Epithelial cell of proximal tubule (primary cell): ENCODE results near the gene ATRIP. TPM values are rescaled to one million over a fixed set of nuclear protein-coding genes. Genes with fewer than 3 reads are reported as not detected.
A peak's percentile ranks its signal among the peaks of the same experiment; 100 is the strongest.
"Not testable (repeated sequence)": the region's sequence is repeated elsewhere in the genome, so short reads cannot be mapped to it uniquely, and the experiment has no call there.

Source experiments
- DNase-seq: peaks from one replicate; pipeline ENCODE4 v3.0.0-alpha.2; 2011; ENCODE audit warnings: low read depth
- H3K4me3 ChIP-seq: 2 replicates; pipeline ENCODE4 v1.5.1; 2011; ENCODE audit warnings: low read depth, mild to moderate bottlenecking, low read length
- CTCF ChIP-seq: conservative IDR thresholded peaks from 2 replicates; pipeline ENCODE4 v1.5.1; 2012; ENCODE audit warnings: low read depth, mild to moderate bottlenecking, low read length
- total RNA-seq: library from RNA; depleted of rRNA; stranded (reverse); fragments of >200 nt; gene quantifications from 2 replicates; pipeline ENCODE4 v1.2.3, GENCODE V29; 2015

Gene ATRIP
- total RNA-seq, 1 donor from 2014 or later = 5.9 TPM

- no peak for TF ChIP-seq CTCF
- peak overlapping the region; percentile 89 for H3K4me3 ChIP-seq
- no peak for DNase-seq
Measured at GRCh38 chr3:48472673-48472922, 26.1 kb downstream of the ATRIP start.

GRCh38 chr3:48472923-48473616, 26.5 kb downstream of the ATRIP start:
- H3K4me3 ChIP-seq = peak overlapping the region; percentile 89
- peak; percentile 34 for TF ChIP-seq CTCF
- DNase-seq = peak; percentile 52

- no peak for DNase-seq
- no peak for TF ChIP-seq CTCF
- H3K4me3 ChIP-seq = no peak overlapping the region
Measured at GRCh38 chr3:48473617-48473952, 27.0 kb downstream of the ATRIP start.

GRCh38 chr3:48474031-48474430, 27.5 kb downstream of the ATRIP start:
- not testable (repeated sequence) for DNase-seq

GRCh38 chr3:48474619-48475018, 28.1 kb downstream of the ATRIP start:
- H3K4me3 ChIP-seq = no peak overlapping the region
- no peak for DNase-seq
- no peak for TF ChIP-seq CTCF

More at GRCh38 chr3:48474031-48474430, 27.5 kb downstream of the ATRIP start:
- not testable (repeated sequence) for H3K4me3 ChIP-seq

GRCh38 chr3:48475188-48475587, 28.7 kb downstream of the ATRIP start:
- DNase-seq = no peak
- TF ChIP-seq CTCF = no peak
- H3K4me3 ChIP-seq = no peak overlapping the region

GRCh38 chr3:48476426-48477053, 30.0 kb downstream of the ATRIP start:
- TF ChIP-seq CTCF = no peak
- no peak for DNase-seq
- H3K4me3 ChIP-seq = no peak overlapping the region
